ENCODE results near the gene RPL13A. TPM values are rescaled to one million over a fixed set of nuclear protein-coding genes. Genes with fewer than 3 reads are reported as not detected.

The RPL13A gene
- total RNA-seq, 2 experiments from 2014 or later: 2,999 to 8,461 TPM

GRCh38 chr19:49512970-49513745 lies 25.8 kb downstream of the RPL13A start:
- Histone ChIP-seq H3K4me2 (ENCODE audit: low read length) (peak overlapping the region; percentile 75), H3K4me3 (ENCODE audit: low read depth, low read length, poor library complexity, severe bottlenecking) (peak overlapping the region; percentile 73), H3K27ac (ENCODE audit: low read depth, low read length, poor library complexity, severe bottlenecking) (no peak overlapping the region), H3K79me2 (ENCODE audit: insufficient read depth, low read depth, low read length) (no peaks in the 10 kb centered on the region), H4K20me1 (ENCODE audit: insufficient read depth, low read length) (no peaks in the 10 kb centered on the region), H2AFZ (ENCODE audit: low read length) (peak overlapping the region; percentile 79), H3K4me1 (ENCODE audit: insufficient read depth, low read length, poor library complexity, severe bottlenecking) (peaks cover 21% of the 10 kb centered on the region), H3K9me3 (ENCODE audit: low read length) (no peaks in the 10 kb centered on the region), H3K9me2 (ENCODE audit: insufficient read depth, low read length) (no peaks in the 10 kb centered on the region), H3K36me3 (ENCODE audit: insufficient read depth, low read length) (no peaks in the 10 kb centered on the region)
- TSS peak; percentile 69 for BruUV-seq (replicated peaks)
- peak; percentile 59 for DNase-seq (ENCODE audit: low spot score)
- TF ChIP-seq CTCF (conservative IDR thresholded peaks at IDR 0.05; ENCODE audit: low read length) (no peak), EZH2phosphoT487 (IDR thresholded peaks at IDR 0.05; ENCODE audit: borderline replicate concordance, low read depth, low read length) (no peak)
- intact Hi-C loops (cut with micrococcal nuclease; ENCODE audit: unreplicated experiment): no loop called here
- CTCF ChIA-PET (ENCODE audit: unreplicated experiment): interaction anchor here (0.6 kb wide), 1 partner anchor 164 kb away, joined by 3 read pairs; the partner anchor contains the start of gene PRMT1
- POLR2A ChIA-PET: interaction anchor here (1.0 kb wide), 1 partner anchor 127 kb away, joined by 4 read pairs; the partner anchor contains the start of gene RRAS

GRCh38 chr19:49513746-49514118 lies 26.3 kb downstream of the RPL13A start:
- ChIA-PET POLR2A (interaction anchor here (1.0 to 1.1 kb wide), 2 partner anchors 127 to 162 kb away, joined by 3 to 4 read pairs; partner anchors contain the start of gene RRAS), CTCF (ENCODE audit: unreplicated experiment) (no interaction called here)
- Histone ChIP-seq H4K20me1 (ENCODE audit: insufficient read depth, low read length) (no peaks in the 10 kb centered on the region), H3K79me2 (ENCODE audit: insufficient read depth, low read depth, low read length) (no peaks in the 10 kb centered on the region), H3K36me3 (ENCODE audit: insufficient read depth, low read length) (no peaks in the 10 kb centered on the region), H3K4me2 (ENCODE audit: low read length) (peak overlapping the region; percentile 75), H3K27ac (ENCODE audit: low read depth, low read length, poor library complexity, severe bottlenecking) (no peak overlapping the region), H3K4me3 (ENCODE audit: low read depth, low read length, poor library complexity, severe bottlenecking) (peak overlapping the region; percentile 73), H2AFZ (ENCODE audit: low read length) (peak overlapping the region; percentile 79; the same call in 1 of the 2 replicates), H3K9me3 (ENCODE audit: low read length) (no peaks in the 10 kb centered on the region), H3K9me2 (ENCODE audit: insufficient read depth, low read length) (no peaks in the 10 kb centered on the region), H3K4me1 (ENCODE audit: insufficient read depth, low read length, poor library complexity, severe bottlenecking) (peaks cover 21% of the 10 kb centered on the region)
- TF ChIP-seq CTCF (conservative IDR thresholded peaks at IDR 0.05; ENCODE audit: low read length) (no peak), EZH2phosphoT487 (IDR thresholded peaks at IDR 0.05; ENCODE audit: borderline replicate concordance, low read depth, low read length) (no peak)
- BruUV-seq (replicated peaks): no TSS peak
- no peak for DNase-seq (ENCODE audit: low spot score)
- intact Hi-C loops (cut with micrococcal nuclease; ENCODE audit: unreplicated experiment): no loop called here

GRCh38 chr19:49514151-49514550 lies 26.7 kb downstream of the RPL13A start:
- POLR2A ChIA-PET: interaction anchor here (1.1 kb wide), 1 partner anchor 162 kb away, joined by 3 read pairs; no protein-coding TSS in a partner anchor
- H2AFZ ChIP-seq (ENCODE audit: low read length): no peak overlapping the region

More at GRCh38 chr19:49514151-49514550, 26.7 kb downstream of the RPL13A start:
- CTCF ChIA-PET (ENCODE audit: unreplicated experiment): no interaction called here
- peaks cover 21% of the 10 kb centered on the region for H3K4me1 ChIP-seq (ENCODE audit: insufficient read depth, low read length, poor library complexity, severe bottlenecking)
- H3K27ac ChIP-seq (ENCODE audit: low read depth, low read length, poor library complexity, severe bottlenecking): no peak overlapping the region
- H3K9me2 ChIP-seq (ENCODE audit: insufficient read depth, low read length): no peaks in the 10 kb centered on the region
- intact Hi-C loops (cut with micrococcal nuclease; ENCODE audit: unreplicated experiment): no loop called here
- peak overlapping the region; percentile 75 for H3K4me2 ChIP-seq (ENCODE audit: low read length)
- no peak for DNase-seq (ENCODE audit: low spot score)
- TF ChIP-seq EZH2phosphoT487 (IDR thresholded peaks at IDR 0.05; ENCODE audit: borderline replicate concordance, low read depth, low read length) (no peak), CTCF (conservative IDR thresholded peaks at IDR 0.05; ENCODE audit: low read length) (no peak)
- no TSS peak for BruUV-seq (replicated peaks)
- H3K4me3 ChIP-seq (ENCODE audit: low read depth, low read length, poor library complexity, severe bottlenecking): no peak overlapping the region
- no peaks in the 10 kb centered on the region for H3K36me3 ChIP-seq (ENCODE audit: insufficient read depth, low read length)
- no peaks in the 10 kb centered on the region for H4K20me1 ChIP-seq (ENCODE audit: insufficient read depth, low read length)
- H3K9me3 ChIP-seq (ENCODE audit: low read length): no peaks in the 10 kb centered on the region
- H3K79me2 ChIP-seq (ENCODE audit: insufficient read depth, low read depth, low read length): no peaks in the 10 kb centered on the region
